D721Med (cell line): ENCODE results near the gene NAALADL2.

Source experiments
- DNase-seq: peaks from one replicate; pipeline ENCODE4 v3.0.0; 2011; ENCODE audit warnings: low spot score; ENCODE audit not compliant: insufficient read length
- FAIRE-seq: peaks from 2 replicates; lab custom pipeline; 2011; peaks lifted over from hg19 to GRCh38; lab: Jason Lieb, UNC
- TF ChIP-seq, protein P1 (sequence below): IDR thresholded peaks from 2 replicates; pipeline ENCODE4 v1.5.1; 2012; ENCODE audit warnings: mild to moderate bottlenecking, control low read depth; ENCODE audit not compliant: insufficient read depth; ENCODE audit errors: missing control alignments

Gene NAALADL2

DNA sequence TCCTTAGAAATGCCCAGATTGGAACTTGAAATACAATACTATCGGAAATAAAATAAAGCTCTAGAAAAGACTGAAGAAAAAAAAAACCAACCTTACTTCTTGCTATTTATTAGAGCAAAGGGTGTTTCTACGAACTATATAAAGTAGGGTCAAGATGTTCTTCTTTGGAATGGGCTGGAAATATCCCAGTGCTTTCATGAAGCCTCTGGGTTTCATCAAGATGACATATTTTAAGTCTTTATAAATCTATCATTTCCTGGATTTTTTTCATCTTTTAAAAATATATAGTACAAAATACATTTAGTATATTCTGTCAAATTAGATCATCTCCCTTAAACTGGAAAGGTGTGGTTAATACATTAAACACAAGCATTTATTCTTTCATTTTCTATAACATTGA lies 978.8 kb downstream of the NAALADL2 start:
- DNase-seq, result no peak
- TF ChIP-seq, protein P1, sequence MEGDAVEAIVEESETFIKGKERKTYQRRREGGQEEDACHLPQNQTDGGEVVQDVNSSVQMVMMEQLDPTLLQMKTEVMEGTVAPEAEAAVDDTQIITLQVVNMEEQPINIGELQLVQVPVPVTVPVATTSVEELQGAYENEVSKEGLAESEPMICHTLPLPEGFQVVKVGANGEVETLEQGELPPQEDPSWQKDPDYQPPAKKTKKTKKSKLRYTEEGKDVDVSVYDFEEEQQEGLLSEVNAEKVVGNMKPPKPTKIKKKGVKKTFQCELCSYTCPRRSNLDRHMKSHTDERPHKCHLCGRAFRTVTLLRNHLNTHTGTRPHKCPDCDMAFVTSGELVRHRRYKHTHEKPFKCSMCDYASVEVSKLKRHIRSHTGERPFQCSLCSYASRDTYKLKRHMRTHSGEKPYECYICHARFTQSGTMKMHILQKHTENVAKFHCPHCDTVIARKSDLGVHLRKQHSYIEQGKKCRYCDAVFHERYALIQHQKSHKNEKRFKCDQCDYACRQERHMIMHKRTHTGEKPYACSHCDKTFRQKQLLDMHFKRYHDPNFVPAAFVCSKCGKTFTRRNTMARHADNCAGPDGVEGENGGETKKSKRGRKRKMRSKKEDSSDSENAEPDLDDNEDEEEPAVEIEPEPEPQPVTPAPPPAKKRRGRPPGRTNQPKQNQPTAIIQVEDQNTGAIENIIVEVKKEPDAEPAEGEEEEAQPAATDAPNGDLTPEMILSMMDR, result no peak
- no peak for FAIRE-seq

DNA sequence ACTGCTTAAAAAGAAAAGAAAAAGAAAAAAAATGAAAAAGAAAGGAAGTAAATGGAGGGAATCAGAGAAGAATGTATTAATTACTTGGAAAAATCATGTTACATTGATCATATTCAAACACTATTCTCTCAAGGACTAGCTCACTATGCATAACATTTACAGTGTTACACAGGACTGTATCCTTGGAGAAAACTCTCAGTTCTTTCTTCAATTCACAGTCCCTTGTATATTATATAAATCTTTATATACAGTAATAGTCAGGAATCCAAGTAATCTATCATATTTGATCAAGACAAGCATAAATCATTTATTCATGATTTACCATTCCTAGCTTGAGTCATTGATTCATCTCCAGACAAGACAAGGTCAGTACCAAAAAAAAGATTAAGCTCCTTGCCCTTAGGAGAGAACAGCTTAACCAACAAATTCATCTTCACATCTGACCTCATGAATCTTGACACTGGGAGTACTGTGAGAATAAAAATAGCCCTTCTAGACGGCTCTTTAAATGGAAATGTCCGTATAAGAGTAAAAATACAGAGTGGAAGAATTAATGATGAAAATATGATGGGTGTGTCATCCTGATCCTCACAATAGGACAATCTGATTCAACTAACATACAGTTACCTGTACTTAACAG lies 980.4 kb downstream of the NAALADL2 start:
- DNase-seq (no peak), FAIRE-seq (no peak)
- TF ChIP-seq, protein P1, result no peak

DNA sequence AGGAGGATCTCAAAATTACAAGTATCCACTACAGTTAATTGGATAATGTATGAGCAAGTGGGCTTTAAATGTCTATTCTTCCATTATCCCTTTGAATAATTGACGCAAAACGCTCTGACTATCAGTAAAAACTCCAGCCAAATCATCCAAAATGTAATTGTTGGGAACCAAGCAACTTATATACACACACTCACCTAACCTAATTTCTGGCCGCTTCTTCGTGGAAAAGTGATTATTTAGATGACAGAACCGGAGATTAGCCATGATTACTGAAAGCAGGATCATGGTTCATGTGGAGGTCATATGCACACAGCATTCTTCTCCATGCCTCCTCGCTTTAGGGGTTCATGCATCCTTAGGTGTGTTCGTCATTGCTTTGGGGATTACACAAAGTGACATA lies 992.4 kb downstream of the NAALADL2 start:
- TF ChIP-seq, protein P1, result no peak
- DNase-seq (no peak), FAIRE-seq (peak; percentile 98)

DNA sequence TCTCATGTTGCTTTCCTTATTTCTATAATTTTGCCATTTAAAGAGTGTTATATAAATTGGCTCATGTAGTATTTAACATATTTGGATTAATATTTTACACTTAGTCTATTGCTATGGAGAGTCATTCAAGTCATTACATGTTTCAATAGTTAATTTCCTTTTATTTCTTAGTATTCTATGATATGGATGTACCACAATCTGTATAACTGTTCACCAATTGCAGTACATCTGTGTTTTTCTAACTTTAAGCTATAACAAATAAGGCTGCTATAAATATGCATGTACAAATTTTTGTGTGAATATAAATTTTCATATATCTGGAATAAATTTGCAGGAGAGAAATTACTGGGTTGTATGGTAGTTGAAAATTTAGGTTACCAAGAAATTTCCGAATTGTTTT lies 993.4 kb downstream of the NAALADL2 start:
- DNase-seq (no peak), FAIRE-seq (no peak)
- TF ChIP-seq, protein P1, result no peak

DNA sequence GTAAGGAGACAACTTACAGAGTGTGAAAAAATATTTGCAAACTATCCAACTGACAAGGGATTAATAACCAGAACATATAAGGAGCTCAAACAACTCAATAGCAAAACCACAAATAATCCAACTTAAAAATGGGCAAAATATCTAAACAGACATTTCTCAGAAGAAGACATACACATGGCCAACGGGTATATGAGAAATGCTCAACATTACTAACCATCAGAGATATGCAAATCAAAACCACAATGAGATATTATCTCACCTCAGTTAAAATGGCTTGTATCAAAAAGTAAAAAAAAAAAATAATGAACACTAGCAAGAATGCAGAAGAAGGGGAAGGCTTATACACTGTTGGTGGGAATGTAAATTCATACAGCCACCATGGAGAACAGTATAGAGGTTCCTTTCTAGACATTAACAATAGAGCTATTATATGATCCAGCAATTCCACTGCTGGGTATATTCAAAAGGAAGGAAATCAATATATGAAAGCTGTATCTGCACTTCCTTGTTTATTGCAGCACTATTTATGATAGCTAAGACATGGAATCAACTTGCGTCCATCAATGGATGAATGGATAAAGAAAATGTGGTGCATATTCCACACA lies 998.6 kb downstream of the NAALADL2 start:
- no peak for DNase-seq
- no peak for FAIRE-seq
- TF ChIP-seq, protein P1, result no peak
